DOHH2 (cell line): ENCODE data around the gene CFAP100.

ENCODE experiments used
- H3F3A ChIP-seq: fragments of 200-600 bp; sonication (generic), shearing (Covaris generic); 2 replicates; pipeline ENCODE4 v1.6.0; 2016; ENCODE audit warnings: antibody characterized with exemption, mild to moderate bottlenecking; ENCODE audit not compliant: control insufficient read depth, insufficient read depth
- H3K27ac ChIP-seq: fragments of 200-600 bp; sonication (generic); 2 replicates; pipeline ENCODE4 v1.5.1; 2014; ENCODE audit warnings: low read depth, mild to moderate bottlenecking, low read length, moderate library complexity
- H3K27me3 ChIP-seq: fragments of 200-600 bp; sonication (generic); 2 replicates; pipeline ENCODE4 v1.6.1; 2014; ENCODE audit warnings: mild to moderate bottlenecking, low read length, mixed read lengths; ENCODE audit not compliant: control insufficient read depth
- H3K36me3 ChIP-seq: fragments of 200-600 bp; sonication (generic); 2 replicates; pipeline ENCODE4 v1.6.1; 2014; ENCODE audit warnings: mild to moderate bottlenecking, low read length, moderate library complexity, mixed read lengths; ENCODE audit not compliant: control insufficient read depth
- H3K4me1 ChIP-seq: fragments of 200-600 bp; sonication (generic); 2 replicates; pipeline ENCODE4 v1.6.1; 2014; ENCODE audit warnings: mild to moderate bottlenecking, low read length, mixed read lengths; ENCODE audit not compliant: control insufficient read depth
- H3K4me2 ChIP-seq: fragments of 200-600 bp; sonication (generic); 2 replicates; pipeline ENCODE4 v1.6.0; 2014; ENCODE audit warnings: mild to moderate bottlenecking, low read length, moderate library complexity
- H3K4me3 ChIP-seq: fragments of 200-600 bp; sonication (generic); 2 replicates; pipeline ENCODE4 v1.5.1; 2014; ENCODE audit warnings: mild to moderate bottlenecking, low read length, mixed read lengths
- H3K79me2 ChIP-seq: fragments of 200-600 bp; sonication (generic); 2 replicates; pipeline ENCODE4 v1.6.1; 2014; ENCODE audit warnings: mild to moderate bottlenecking, low read length, mixed read lengths; ENCODE audit not compliant: control insufficient read depth
- H3K9me2 ChIP-seq: fragments of 200-600 bp; sonication (generic); replicated peaks from 2 replicates; pipeline ENCODE4 v1.6.1; 2014; ENCODE audit warnings: mild to moderate bottlenecking, low read length, mixed read lengths; ENCODE audit not compliant: control insufficient read depth
- H3K9me3 ChIP-seq: fragments of 200-600 bp; sonication (generic); 2 replicates; pipeline ENCODE4 v1.6.1; 2014; ENCODE audit warnings: antibody characterized with exemption, low read length, mixed read lengths; ENCODE audit not compliant: control insufficient read depth, insufficient read depth
- H4K20me1 ChIP-seq: fragments of 200-600 bp; sonication (generic); 2 replicates; pipeline ENCODE4 v1.6.0; 2014; ENCODE audit warnings: low read depth, mild to moderate bottlenecking, antibody characterized with exemption, low read length, moderate library complexity; ENCODE audit not compliant: control insufficient read depth, insufficient read depth
- EZH2phosphoT487 ChIP-seq: fragments of 200-600 bp; sonication (generic); IDR thresholded peaks from 2 replicates; pipeline ENCODE4 v1.6.1; 2017; ENCODE audit warnings: borderline replicate concordance, mild to moderate bottlenecking, antibody characterized with exemption, low read length, moderate library complexity, mixed read lengths
- TF ChIP-seq, protein P1 (sequence below): fragments of 200-600 bp; sonication (generic); IDR thresholded peaks from one replicate; pipeline ENCODE4 v1.5.1; 2014; ENCODE audit warnings: antibody characterized with exemption, mild to moderate bottlenecking, low read depth, low read length; ENCODE audit not compliant: poor library complexity, severe bottlenecking

Gene CFAP100

DNA sequence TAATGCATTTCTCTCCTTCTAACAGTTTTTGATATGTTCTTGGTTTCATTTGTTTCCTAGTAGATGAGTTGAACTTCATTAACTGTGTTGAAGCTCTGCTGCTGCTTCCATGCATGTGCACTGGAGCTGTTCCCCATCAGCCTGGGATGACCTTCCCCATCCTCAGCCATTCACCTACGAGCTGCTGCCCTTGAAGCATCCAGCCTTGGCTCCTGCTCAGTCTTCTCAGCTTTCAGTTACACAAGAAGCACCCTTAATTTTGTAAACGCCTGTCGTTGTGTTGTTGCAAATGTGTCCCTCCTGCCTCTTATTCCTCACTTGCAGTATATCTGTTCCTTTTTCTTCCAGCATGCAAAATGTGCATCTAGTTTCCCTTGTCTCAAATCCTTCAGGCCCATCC is 89.4 kb downstream of the CFAP100 start:
- no peak overlapping the region for H3K4me3 ChIP-seq
- no peaks in the 10 kb centered on the region for H3K9me3 ChIP-seq
- no peak overlapping the region for H3K27ac ChIP-seq
- H3K4me1 ChIP-seq, result no peaks in the 10 kb centered on the region
- H3K79me2 ChIP-seq, result no peaks in the 10 kb centered on the region
- no peaks in the 10 kb centered on the region for H3F3A ChIP-seq
- H3K4me2 ChIP-seq, result no peak overlapping the region
- H3K27me3 ChIP-seq, result no peaks in the 10 kb centered on the region
- TF ChIP-seq EZH2phosphoT487, result no peak
- TF ChIP-seq, protein P1, sequence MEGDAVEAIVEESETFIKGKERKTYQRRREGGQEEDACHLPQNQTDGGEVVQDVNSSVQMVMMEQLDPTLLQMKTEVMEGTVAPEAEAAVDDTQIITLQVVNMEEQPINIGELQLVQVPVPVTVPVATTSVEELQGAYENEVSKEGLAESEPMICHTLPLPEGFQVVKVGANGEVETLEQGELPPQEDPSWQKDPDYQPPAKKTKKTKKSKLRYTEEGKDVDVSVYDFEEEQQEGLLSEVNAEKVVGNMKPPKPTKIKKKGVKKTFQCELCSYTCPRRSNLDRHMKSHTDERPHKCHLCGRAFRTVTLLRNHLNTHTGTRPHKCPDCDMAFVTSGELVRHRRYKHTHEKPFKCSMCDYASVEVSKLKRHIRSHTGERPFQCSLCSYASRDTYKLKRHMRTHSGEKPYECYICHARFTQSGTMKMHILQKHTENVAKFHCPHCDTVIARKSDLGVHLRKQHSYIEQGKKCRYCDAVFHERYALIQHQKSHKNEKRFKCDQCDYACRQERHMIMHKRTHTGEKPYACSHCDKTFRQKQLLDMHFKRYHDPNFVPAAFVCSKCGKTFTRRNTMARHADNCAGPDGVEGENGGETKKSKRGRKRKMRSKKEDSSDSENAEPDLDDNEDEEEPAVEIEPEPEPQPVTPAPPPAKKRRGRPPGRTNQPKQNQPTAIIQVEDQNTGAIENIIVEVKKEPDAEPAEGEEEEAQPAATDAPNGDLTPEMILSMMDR, result no peak
- H3K36me3 ChIP-seq, result no peaks in the 10 kb centered on the region
- no peaks in the 10 kb centered on the region for H3K9me2 ChIP-seq
- no peaks in the 10 kb centered on the region for H4K20me1 ChIP-seq

DNA sequence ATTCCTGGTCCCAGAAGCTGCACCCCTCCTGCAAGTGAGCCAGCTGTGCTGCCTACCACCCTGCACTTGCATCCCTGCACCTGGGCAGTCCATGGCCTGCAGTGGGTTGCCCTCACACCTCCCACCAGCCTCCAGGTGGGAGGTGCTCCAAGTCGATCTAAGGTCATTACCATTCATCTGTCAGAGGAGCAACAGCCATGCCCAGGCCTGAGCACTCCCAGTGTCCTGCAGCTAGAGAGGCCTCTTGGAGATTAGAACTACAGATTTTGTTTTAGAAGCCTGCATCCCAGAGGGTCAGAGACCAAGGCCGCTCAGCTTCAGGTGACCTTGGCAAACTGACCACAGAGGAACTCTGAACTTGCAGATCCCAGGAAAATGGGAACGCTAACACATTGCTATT is 90.0 kb downstream of the CFAP100 start:
- Histone ChIP-seq H3F3A (no peaks in the 10 kb centered on the region), H3K9me3 (no peaks in the 10 kb centered on the region), H3K9me2 (no peaks in the 10 kb centered on the region), H3K27me3 (no peaks in the 10 kb centered on the region), H3K4me2 (no peak overlapping the region), H3K27ac (no peak overlapping the region), H3K4me3 (no peak overlapping the region), H3K4me1 (no peaks in the 10 kb centered on the region), H3K36me3 (no peaks in the 10 kb centered on the region), H4K20me1 (no peaks in the 10 kb centered on the region), H3K79me2 (no peaks in the 10 kb centered on the region)
- TF ChIP-seq, protein P1, result no peak
- no peak for TF ChIP-seq EZH2phosphoT487

DNA sequence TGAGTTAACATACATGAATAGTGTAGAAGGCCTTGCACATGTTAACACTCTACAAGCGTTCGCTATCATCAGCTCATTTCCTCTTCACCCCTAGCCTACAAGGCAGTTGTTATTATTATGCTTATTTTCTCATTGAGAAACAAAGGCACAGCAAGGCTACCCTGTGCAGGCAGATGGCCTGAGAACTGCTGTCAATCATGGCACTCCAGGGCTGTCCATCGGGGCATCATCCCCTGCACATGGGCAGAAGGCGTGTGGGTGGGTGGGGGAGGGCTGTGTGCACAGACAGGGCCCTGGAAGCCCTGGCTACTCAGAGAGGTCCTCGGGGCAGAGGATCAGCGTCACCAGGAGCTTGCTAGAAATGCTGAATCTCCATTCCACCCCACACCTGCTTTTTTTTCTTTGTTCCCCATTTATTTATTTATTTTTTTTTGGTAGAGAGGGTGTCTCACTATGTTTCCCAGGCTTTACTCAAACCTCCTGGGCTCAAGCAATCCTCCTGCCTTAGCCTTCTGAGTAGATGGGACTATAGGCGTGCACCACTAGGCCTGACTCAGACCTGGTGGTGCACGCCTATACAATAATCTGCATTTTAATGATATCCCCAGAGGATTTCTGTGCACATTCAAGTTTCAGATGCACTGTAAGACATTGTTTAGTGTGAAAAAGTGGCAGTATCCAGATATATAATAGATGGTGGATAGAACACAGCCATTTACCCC is 90.6 kb downstream of the CFAP100 start:
- no peaks in the 10 kb centered on the region for H3K9me2 ChIP-seq
- H4K20me1 ChIP-seq, result no peaks in the 10 kb centered on the region
- H3K36me3 ChIP-seq, result no peaks in the 10 kb centered on the region
- no peak overlapping the region for H3K4me2 ChIP-seq
- H3K27me3 ChIP-seq, result no peaks in the 10 kb centered on the region
- H3K27ac ChIP-seq, result no peak overlapping the region
- no peak overlapping the region for H3K4me3 ChIP-seq
- no peaks in the 10 kb centered on the region for H3K79me2 ChIP-seq
- no peaks in the 10 kb centered on the region for H3K9me3 ChIP-seq
- no peak for TF ChIP-seq EZH2phosphoT487
- TF ChIP-seq, protein P1, result no peak
- no peaks in the 10 kb centered on the region for H3F3A ChIP-seq
- no peaks in the 10 kb centered on the region for H3K4me1 ChIP-seq
